ENCODE results near the gene MTRR.

GRCh38 chr5:7857361-7857760 lies 11.6 kb upstream of the MTRR start:
- TF ChIP-seq BACH2 (CRISPR knock-in tag; IDR thresholded peaks at IDR 0.05; ENCODE audit: borderline replicate concordance) (no peak), PPARA (CRISPR knock-in tag; IDR thresholded peaks at IDR 0.05; ENCODE audit: borderline replicate concordance) (no peak)

Measured in SK-N-SH treated with all-trans-retinoic acid at 6 μM for 48 hours (cell line).